GM21526 (cell line): ENCODE measurements around the gene PRICKLE3.
A peak's percentile ranks its signal among the peaks of the same experiment; 100 is the strongest.

Experiments
- ATAC-seq: cut with Tn5 transposase; IDR thresholded peaks from one replicate; pipeline ENCODE4 v1.9.1; 2021; ENCODE audit warnings: moderate library complexity; ENCODE audit not compliant: unreplicated experiment, low FRiP score

PRICKLE3 gene, protein sequence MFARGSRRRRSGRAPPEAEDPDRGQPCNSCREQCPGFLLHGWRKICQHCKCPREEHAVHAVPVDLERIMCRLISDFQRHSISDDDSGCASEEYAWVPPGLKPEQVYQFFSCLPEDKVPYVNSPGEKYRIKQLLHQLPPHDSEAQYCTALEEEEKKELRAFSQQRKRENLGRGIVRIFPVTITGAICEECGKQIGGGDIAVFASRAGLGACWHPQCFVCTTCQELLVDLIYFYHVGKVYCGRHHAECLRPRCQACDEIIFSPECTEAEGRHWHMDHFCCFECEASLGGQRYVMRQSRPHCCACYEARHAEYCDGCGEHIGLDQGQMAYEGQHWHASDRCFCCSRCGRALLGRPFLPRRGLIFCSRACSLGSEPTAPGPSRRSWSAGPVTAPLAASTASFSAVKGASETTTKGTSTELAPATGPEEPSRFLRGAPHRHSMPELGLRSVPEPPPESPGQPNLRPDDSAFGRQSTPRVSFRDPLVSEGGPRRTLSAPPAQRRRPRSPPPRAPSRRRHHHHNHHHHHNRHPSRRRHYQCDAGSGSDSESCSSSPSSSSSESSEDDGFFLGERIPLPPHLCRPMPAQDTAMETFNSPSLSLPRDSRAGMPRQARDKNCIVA

DNA sequence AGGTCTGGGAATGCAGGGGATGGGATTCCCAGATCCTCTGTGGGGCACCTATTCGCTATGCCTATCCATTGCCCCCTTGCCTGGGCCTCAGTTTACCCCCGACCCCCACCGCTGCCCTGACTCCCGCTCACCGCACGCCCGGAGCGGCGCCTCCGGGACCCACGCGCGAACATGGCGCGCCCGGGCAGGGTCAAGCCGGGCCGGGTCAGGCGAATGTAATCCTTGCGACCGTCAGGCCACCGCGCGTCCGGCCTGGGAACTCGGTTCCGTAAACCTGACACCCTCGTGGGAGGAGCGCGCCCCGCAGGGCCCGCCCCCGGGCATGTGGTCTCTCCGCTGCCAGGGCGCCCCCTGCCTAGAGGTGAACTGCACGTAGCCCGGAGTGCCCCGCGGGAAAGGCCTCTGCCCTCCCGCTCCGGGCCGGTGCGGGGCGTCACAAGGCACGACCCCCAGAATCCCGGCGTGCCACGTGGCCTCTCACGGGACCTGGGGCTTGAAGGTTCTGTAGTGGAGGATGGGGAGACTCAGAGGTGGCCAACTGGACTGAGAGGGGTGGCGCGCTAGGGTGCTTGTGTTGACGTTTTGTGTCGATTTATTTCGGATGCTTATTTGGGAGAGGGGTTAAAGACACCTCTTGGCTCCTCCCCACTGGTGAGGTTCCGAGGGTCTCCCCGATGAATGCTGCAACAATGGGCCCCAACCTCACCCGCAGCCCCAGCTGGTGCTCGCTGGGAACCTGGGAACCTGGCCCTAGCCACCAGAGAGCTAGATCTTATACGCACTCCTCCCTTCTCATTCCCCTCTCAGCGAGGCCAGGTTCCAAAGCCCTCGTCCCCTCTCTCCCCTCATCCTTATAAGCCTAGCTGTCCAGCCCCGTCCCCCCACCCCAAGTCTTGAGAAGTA, at the start of gene PRICKLE3:
PRICKLE3 (minus strand) TSS at position 249 of the 903 bp plus-strand sequence; CDS start at position 173, 76 bp downstream.
- no peak for ATAC-seq

DNA sequence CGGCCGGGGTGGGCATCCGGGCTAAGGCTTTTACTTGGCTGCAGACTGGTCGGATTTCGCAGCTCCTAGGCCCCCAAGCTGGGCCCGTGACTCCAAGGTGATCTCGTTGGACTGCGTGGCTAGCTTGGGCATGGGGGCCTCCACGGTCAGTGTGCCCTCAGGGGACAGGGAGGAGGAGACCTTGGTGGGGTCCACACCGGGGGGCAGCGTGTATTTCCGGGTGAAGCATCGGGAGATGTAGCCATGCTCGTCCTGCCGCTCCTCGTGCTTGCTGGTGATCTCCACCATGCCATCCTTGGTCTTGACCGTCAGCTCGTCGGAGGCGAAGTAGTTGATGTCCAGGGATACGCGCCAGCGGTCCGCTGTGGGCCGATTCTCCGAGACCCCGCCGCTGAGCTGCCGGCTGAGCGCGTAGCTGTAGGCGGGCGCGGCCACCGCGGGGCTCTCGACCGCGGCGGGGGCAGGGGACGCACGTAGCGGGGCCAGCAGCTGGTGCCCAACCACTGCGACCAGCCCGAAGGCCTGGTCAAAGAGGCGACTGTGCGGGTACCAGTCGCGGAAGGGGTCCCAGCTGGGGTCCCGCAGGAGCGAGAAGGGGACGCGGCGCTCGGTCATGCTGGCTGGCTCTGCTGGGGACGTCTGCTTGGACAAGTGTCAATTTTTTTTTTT, 47.8 kb upstream of the PRICKLE3 start:
- ATAC-seq, result no peak

GRCh38 chrX:49233176-49233575, 47.0 kb upstream of the PRICKLE3 start, which contains the start of gene CACNA1F:
Gene CACNA1F (minus strand): TSS chrX:49233340. CDS start chrX:49233309, 31 bp downstream.
- ATAC-seq, result no peak

DNA sequence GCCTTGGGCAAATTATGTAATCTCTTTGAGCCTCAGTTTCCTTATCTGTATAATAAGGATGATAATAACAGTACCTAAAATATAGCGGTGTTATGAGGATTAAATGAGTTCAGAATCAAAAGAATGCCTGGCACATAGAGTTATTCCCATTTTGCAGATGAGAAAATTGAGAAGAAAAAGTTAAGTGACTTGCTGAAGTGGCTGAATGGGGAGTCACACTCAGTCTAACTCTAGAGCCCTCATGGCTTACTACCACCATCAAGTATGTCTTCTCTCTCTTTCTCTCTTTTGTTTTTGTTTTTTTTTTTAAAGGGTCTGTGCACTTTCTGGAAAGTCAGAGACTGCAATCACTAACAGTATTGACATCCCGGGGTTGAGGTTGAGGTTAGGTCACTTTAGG, 46.4 kb upstream of the PRICKLE3 start:
- no peak for ATAC-seq

GRCh38 chrX:49231333-49232000, 45.3 kb upstream of the PRICKLE3 start:
- ATAC-seq, result no peak

DNA sequence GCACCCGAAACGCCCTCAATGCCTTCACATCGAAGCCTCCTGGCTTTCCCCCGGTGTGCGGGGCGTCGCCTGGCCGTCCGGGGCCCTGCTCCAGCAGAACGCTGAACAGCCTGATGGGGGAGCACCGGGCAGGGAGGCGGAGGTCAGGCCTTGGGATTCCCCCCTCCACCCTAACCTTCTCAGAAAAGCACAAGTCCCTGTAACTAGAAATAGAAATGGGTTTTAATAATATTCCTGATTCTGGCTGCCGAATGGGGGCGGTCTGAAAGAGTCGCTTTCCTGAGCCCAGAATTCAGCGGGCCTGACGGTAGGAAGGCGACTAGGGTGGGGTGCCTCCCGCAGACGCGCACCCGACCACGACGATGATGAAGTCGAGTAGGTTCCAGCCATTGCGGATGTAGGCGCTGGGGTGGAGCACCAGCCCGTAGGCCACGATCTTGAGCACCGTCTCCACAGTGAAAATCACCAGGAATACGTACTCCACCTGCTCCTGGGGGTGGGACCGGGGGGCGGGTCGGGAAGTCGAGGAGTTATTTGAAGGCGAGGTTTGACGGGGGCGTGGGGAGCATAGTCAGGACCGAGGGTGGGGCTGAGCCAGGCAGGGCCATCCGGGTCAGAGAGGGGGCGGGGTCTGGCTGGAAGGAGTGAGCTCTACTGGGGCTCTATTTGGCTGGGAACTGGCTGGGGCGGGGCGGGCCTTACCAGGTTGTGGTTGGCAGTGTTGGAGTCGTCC, 44.5 kb upstream of the PRICKLE3 start:
- peak; percentile 47 for ATAC-seq

DNA sequence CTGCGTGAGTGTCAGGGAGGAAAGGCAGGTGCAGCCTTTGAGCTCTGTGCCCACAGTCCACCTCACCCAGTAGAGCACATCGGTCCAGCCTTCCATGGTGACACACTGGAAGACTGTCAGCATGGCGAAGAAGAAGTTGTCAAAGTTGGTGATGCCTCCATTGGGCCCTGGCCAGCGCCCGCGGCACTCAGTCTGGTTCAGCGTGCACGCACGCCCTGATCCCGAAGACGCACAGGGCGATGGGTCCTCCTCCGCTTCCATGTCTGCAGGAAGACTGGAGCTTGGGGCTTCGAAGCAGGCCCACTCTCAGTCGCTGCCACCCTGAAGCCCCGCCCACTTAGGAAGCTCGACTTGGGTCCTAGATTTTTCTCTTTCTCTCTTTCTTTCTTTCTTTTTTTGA, 42.0 kb upstream of the PRICKLE3 start:
- no peak for ATAC-seq

DNA sequence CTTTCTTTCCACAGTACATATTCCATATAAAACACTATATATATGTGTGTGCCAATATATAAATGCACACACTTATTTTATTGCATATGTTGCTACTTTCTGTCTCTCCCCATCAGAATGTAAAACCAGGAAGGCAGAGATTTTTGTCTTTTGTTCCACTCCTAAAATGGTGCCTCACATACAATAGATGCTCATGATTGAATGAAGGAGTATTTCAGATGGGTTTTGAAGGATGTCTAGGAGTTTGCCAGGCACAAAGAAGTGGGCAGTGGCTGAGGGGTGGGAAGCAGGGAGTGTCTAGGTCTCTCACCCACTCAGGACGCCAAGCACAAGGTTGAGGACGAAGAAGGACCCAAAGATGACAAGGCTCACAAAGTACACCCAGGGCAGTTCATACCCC, 41.6 kb upstream of the PRICKLE3 start:
- no peak for ATAC-seq

DNA sequence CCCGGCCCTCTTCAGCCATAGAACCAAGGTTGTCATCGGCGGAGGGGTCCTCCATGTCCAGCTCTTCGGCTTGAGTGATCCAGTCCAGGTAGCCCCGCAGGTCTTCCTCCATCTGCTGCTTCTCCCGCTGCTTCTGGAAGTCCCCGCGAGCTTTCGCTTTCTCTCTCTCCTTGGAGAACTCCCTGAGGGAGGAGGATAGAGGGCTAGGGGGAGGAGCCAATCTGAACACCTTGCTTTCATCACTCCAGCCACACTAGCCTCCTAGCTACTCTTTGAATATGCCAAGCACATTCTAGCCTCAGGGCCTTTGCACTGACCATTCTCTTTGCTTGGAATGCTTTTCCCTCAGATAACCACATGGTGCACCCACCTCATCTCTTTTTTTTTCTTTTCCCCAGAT, 40.8 kb upstream of the PRICKLE3 start:
- no peak for ATAC-seq

GRCh38 chrX:49225858-49226257, 39.7 kb upstream of the PRICKLE3 start:
- ATAC-seq, result no peak

GRCh38 chrX:49221868-49222267, 35.7 kb upstream of the PRICKLE3 start:
- ATAC-seq, result no peak

GRCh38 chrX:49220100-49220499, 33.9 kb upstream of the PRICKLE3 start:
- no peak for ATAC-seq

DNA sequence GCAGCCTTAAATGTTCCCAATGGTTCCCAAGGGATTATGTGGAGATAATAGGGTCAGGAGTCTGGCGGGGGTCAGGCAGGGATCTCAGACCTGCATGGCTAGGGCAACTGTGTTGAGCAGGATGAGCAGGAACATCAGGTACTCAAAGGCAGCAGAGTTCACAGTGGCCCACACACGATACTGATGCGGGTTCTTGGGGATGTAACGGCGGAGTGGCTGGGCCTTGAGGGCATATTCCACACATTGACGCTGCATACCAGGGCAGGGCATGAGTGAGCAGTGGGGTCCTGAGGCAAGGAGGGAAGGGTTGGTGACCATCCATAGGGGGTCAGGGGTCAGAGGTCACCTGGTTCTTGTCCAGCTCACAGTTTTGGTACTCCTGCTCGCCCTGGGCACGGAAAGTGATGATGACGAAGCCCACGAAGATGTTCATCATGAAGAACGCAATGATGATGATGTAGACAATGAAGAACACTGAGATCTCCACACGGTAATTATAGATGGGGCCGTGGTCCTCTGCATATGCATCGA, 28.9 kb upstream of the PRICKLE3 start:
- ATAC-seq, result no peak

DNA sequence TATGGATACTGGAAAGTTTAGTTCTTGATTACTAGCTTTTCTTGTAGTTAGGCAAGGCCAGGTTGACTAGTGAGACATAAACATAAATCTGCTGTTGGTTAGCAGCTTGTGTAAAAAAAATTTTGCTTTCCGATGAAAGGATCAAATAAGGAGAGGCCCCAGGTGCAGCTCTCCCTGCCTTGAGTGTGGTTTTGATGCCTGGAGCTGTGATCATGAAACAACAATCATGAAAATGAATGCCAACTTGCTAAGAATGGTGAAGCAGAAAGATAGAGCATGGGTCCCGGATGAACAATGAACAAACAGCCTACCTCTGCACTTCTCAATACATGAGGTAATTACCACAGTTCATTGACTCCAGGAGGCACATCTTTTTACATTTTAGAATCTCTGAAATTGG, 28.2 kb upstream of the PRICKLE3 start:
- no peak for ATAC-seq

GRCh38 chrX:49212861-49213260, 26.7 kb upstream of the PRICKLE3 start:
- no peak for ATAC-seq

DNA sequence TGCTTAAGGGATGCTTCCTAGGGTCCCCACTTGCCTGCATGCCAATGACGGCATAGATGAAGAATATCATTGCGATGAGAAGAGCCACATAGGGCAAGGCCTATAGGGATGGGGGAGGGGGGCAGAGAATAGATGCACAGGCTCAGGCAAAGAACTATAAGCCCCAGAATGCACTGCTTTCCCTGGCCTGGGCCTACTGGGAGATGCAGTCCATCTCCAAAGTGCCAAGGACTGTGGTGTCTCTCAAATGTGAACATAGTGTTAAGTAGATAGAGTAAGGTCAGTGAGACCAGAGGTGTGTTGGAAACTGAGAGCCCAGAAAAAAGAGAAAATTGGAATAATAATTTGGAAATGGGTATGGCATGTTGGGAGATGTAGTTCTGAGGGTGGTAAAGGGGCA, 26.0 kb upstream of the PRICKLE3 start:
- ATAC-seq, result no peak

DNA sequence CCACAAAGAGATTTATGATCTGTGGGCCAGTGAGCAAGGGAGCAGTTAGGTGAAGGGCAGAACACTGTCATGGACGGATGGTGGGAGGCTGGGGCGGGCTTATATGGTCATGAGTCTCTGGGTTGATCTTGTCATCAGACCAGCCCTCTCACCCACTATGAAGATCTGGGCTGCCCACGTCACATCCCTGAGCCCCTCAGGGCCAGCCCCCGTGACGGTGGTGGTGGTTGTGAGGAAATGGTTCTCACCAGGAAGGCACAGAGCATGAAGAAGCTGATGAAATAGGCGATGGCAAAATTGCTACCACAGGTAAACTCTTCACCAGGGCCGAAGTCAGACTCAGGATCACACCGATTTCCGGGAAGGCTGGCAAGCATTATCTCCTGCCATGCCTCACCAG, 24.9 kb upstream of the PRICKLE3 start:
- no peak for ATAC-seq

- ATAC-seq, result no peak
These were observed 24.2 kb upstream of the PRICKLE3 start for GRCh38 chrX:49210406-49210805.
